SJCRH30 (cell line): Measurements from ENCODE around the gene PPP2R5E. TPM values are rescaled to one million over a fixed set of nuclear protein-coding genes. Genes with fewer than 3 reads are reported as not detected.
"Not testable (repeated sequence)": the region's sequence is repeated elsewhere in the genome, so short reads cannot be mapped to it uniquely, and the experiment has no call there.

Source experiments
- DNase-seq, 2 experiments: peaks; one replicate each; pipeline ENCODE4 v3.0.0-alpha.2; 2015 to 2020
- H3K27ac ChIP-seq: fragments of 250-450 bp; sonication (Bioruptor Pico); 2 replicates; pipeline ENCODE4 v1.5.1; 2020; ENCODE audit warnings: mild to moderate bottlenecking, moderate library complexity
- H3K27me3 ChIP-seq: fragments of 250-450 bp; sonication (Bioruptor Pico); 2 replicates; pipeline ENCODE4 v1.5.1; 2020; ENCODE audit warnings: mild to moderate bottlenecking, moderate library complexity
- H3K36me3 ChIP-seq: fragments of 250-450 bp; sonication (Bioruptor Pico); 2 replicates; pipeline ENCODE4 v1.5.1; 2020; ENCODE audit warnings: mild to moderate bottlenecking, moderate library complexity
- H3K4me1 ChIP-seq: fragments of 250-450 bp; sonication (Bioruptor Pico); 2 replicates; pipeline ENCODE4 v1.5.1; 2020; ENCODE audit warnings: mild to moderate bottlenecking, moderate library complexity
- H3K4me3 ChIP-seq: fragments of 250-450 bp; sonication (Bioruptor Pico); 2 replicates; pipeline ENCODE4 v1.5.1; 2020; ENCODE audit warnings: mild to moderate bottlenecking, moderate library complexity
- H3K9me3 ChIP-seq: fragments of 250-450 bp; sonication (Bioruptor Pico); replicated peaks from 2 replicates; pipeline ENCODE4 v1.5.1; 2020; ENCODE audit warnings: mild to moderate bottlenecking, moderate library complexity
- total RNA-seq: library from RNA; depleted of rRNA; stranded (reverse); fragments of >200 nt; shearing (Covaris generic); gene quantifications from 2 replicates; pipeline ENCODE4 v1.2.3, GENCODE V29; 2014

PPP2R5E gene
- total RNA-seq, 1 experiment from 2014 or later: 28.5 TPM

DNA sequence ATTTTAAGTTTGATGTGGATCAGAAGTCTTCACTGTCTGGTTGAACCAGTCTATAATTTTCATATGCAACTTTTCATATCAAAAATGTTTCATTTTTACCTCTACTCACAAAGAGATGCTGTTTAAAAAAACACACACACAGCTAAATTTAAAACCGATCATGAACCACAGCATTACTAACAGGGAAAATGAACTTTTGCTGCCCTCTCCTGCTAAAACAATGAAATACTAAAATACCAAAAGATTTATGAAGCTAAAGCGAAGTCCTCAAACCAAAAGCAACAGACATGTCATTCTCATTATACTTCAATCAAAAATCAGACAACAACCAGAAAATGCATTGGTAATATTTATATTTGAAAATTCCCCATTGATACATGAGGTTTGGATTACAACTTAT lies 171.6 kb downstream of the PPP2R5E start:
- H3K4me1 ChIP-seq, H3K4me3 ChIP-seq, H3K27me3 ChIP-seq, H3K9me3 ChIP-seq, DNase-seq, H3K27ac ChIP-seq, H3K36me3 ChIP-seq: not testable (repeated sequence)

DNA sequence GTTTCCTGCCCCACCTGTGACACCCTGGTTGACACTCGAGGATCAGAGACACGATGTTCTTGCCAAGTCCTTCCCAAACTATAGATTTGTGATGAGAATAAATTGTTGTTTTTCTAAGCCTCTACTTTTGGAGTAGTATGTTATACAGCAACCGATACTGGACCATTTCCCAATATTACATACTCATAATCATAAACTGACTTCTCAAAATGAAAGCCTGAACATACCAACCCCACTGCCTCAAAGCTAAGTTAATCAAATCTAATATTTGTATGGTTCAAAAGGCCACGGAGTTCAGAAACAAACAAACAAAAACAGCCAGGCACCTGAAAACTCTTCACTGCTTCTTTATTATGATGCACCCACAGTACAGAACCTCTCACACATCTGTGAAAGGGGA lies 172.1 kb downstream of the PPP2R5E start:
- DNase-seq: no peak
- Histone ChIP-seq H3K4me3 (no peak overlapping the region), H3K9me3 (no peaks in the 10 kb centered on the region), H3K4me1 (no peaks in the 10 kb centered on the region), H3K36me3 (0 out of 2 replicates have a peak, but pooled peaks cover 4% of the 10 kb centered on the region), H3K27ac (no peak overlapping the region), H3K27me3 (no peaks in the 10 kb centered on the region)

DNA sequence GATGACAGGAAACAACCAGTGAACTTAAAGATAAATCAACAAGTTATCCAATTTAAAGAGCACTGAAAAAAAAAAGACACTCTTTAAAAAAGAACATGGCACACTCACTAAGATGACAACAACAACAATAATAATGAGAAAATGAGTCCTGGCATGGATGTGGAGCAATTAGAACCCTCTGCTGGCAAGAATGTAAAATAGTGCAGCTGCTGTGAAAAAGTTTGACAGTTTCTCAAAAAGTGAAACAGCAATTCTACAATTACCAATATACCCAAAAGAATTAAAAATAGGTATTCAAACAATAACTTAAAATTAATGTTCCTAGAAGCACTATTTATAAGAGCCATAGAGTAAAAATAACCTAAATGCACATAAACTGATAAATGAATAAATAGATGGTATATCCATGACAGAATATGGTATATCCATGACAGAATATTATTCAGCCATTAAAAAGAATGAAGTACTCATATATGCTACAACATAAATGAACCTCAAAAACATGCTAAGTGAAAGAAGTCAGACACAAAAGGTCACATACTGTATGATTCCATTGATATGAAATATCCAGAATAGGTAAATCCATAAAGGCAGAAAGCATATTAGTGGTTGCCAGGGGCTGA lies 175.3 kb downstream of the PPP2R5E start:
- Histone ChIP-seq H3K4me1 (no peaks in the 10 kb centered on the region), H3K9me3 (no peaks in the 10 kb centered on the region; the same call in 1 of the 2 replicates), H3K27me3 (no peaks in the 10 kb centered on the region), H3K27ac (no peak overlapping the region), H3K4me3 (no peak overlapping the region), H3K36me3 (no peaks in the 10 kb centered on the region)
- DNase-seq: no peak

DNA sequence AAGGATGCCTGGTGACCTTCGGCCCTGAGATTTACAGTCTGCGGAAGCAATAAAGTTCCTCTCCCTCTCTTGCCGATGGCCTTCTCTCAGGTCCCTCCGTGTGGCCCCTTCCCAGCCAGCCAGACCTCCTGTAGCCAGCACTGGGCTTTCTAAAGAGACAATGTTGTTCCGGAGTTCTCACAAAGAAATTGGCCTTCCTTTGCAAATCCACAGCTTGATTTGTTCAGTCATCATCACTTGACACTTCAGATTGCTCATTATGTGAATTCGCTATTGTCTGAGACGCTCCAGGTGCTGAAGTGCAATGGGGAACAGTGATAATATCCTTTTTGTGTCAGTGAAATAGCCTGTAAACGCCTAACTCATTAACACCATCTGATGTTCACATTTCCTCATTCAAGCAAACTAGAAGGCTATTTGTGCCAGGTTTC lies 180.8 kb downstream of the PPP2R5E start:
- Histone ChIP-seq H3K4me3 (no peak overlapping the region), H3K27me3 (no peaks in the 10 kb centered on the region), H3K36me3 (no peaks in the 10 kb centered on the region), H3K9me3 (no peaks in the 10 kb centered on the region; the same call in 1 of the 2 replicates), H3K27ac (no peak overlapping the region), H3K4me1 (no peaks in the 10 kb centered on the region)
- DNase-seq: no peak

DNA sequence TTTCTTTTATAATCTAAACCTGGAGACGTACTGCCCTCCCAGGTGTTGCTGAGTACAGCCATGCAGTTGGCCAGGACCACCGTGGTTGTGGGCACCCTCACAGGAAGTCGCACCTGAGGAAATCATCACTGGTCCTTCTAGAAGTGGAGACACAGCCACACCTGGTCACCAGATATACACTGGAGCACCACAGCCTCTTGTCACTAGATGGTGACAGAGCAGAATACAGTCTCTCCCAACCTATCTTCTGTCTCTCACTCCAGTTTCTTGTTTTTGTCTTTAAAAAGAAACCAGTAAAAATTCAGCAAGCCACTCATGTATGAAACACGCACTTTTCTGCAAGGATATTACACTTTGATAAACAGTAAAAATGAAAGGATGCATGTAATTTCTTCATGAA lies 181.4 kb downstream of the PPP2R5E start:
- no peaks in the 10 kb centered on the region for H3K27me3 ChIP-seq
- no peaks in the 10 kb centered on the region for H3K36me3 ChIP-seq
- H3K27ac ChIP-seq: no peak overlapping the region
- no peaks in the 10 kb centered on the region; the same call in 1 of the 2 replicates for H3K9me3 ChIP-seq
- no peak for DNase-seq
- no peak overlapping the region for H3K4me3 ChIP-seq
- no peaks in the 10 kb centered on the region for H3K4me1 ChIP-seq

DNA sequence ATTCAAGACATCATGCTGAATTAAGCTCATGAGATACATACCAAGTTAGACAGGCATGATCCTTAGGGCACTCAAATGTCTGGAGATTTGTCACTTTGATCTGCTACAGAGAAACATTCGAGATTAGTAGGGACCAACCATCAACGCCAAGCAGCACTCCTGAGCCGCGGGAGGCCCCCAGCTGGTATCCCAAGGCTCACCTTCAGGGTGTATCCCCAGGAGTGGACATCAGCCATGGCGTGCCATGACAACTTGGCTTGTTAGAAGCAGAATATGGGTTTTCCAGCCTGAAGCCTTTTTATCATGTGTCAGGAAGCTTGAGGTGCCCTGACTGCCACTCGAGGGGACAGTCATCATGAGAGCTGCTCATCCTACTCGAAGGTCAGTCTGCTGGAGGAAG lies 185.3 kb downstream of the PPP2R5E start:
- Histone ChIP-seq H3K27me3 (no peaks in the 10 kb centered on the region), H3K9me3 (no peaks in the 10 kb centered on the region), H3K36me3 (no peaks in the 10 kb centered on the region), H3K4me1 (no peaks in the 10 kb centered on the region), H3K27ac (no peak overlapping the region), H3K4me3 (no peak overlapping the region)
- DNase-seq: no peak

DNA sequence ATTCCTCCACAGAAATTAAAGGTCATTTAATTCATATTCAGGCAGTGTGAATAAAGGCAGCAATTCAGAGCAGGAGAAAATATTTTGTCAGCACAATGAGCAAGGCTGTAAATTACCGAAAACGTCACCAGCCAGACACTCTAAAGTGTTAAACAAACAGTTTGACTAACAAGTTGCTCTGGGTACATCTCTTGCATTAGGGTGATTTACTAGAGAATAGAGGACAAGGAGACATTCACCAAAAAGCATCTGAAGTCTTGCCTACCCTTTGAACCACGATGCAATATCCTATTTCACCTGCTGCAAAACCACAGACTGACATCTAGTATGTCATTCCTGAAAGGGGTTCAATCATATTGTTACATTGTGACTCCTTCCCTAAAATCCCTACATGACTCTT lies 197.4 kb downstream of the PPP2R5E start:
- peaks cover 7% of the 10 kb centered on the region for H3K4me1 ChIP-seq

DNA sequence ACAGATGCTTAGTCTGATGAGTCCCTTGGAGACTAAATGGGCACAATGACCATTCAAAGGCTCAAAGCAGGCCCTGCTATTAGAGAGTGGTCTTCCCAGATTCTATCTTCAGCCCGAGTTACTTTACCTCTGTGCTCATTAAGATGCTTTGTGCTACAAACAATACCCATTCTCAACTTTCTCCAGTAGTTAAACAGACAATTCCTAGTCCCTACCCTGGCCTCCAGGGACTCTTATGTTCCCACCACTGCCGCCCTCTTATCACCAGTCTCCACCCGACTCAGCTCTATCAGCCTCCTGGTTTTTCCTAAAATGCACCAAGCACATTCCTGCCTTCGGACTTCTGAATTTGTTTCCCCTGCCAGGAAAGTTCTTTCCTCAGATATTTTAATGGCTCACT lies 198.8 kb downstream of the PPP2R5E start:
- Histone ChIP-seq H3K4me1 (peaks cover 7% of the 10 kb centered on the region), H3K27me3 (no peaks in the 10 kb centered on the region), H3K27ac (no peak overlapping the region), H3K36me3 (no peaks in the 10 kb centered on the region), H3K9me3 (no peaks in the 10 kb centered on the region), H3K4me3 (no peak overlapping the region)
- DNase-seq: no peak

More for the DNA sequence above, 197.4 kb downstream of the PPP2R5E start:
- H3K9me3 ChIP-seq: no peaks in the 10 kb centered on the region
- no peak overlapping the region for H3K27ac ChIP-seq
- DNase-seq: no peak
- H3K27me3 ChIP-seq: no peaks in the 10 kb centered on the region
- H3K4me3 ChIP-seq: no peak overlapping the region
- no peaks in the 10 kb centered on the region for H3K36me3 ChIP-seq

DNA sequence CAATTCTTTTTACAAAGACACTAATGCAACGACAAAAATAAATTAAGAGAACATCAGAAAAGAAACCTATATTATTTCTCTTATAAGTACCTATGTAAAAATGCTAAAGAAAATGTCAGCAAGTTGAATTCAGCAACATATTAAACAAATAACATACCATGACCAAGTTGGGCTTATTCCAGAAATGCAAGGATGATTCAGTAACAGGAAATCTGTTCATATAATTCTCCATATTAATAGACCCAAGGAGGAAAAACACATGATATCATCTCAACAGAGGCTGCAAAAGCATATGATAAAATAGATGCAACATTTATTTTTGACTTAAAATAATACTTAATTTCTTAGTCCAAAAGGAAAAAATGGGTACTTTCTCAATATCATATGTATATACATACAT lies 199.3 kb downstream of the PPP2R5E start:
- H3K27me3 ChIP-seq: no peaks in the 10 kb centered on the region
- no peaks in the 10 kb centered on the region for H3K9me3 ChIP-seq
- H3K27ac ChIP-seq: no peak overlapping the region
- peaks cover 7% of the 10 kb centered on the region for H3K4me1 ChIP-seq
- no peaks in the 10 kb centered on the region for H3K36me3 ChIP-seq
- no peak for DNase-seq
- no peak overlapping the region for H3K4me3 ChIP-seq

DNA sequence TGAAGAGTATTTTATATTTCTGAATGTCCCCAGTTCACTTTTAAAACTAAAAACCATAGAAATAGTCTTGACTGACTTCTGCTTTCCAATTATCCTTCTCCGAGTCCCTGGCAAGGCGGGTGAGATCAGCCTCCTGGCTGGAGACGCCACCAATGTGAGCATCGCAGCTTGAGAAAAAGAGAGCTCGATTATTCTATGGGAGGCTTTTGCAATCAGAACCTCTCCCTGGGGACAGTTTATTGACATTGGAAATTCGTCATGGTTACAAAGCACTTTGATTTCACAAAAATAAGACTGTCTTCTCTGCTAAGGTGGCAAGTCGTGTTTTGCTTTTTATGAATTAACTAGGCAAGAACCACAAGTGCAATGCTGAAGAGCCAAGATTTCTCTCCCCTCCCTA lies 200.8 kb downstream of the PPP2R5E start:
- Histone ChIP-seq H3K27me3 (no peaks in the 10 kb centered on the region), H3K27ac (no peak overlapping the region; the same call in 1 of the 2 replicates), H3K4me3 (no peak overlapping the region), H3K4me1 (peaks cover 7% of the 10 kb centered on the region), H3K9me3 (no peaks in the 10 kb centered on the region), H3K36me3 (no peaks in the 10 kb centered on the region)
- peak; percentile 16 to 53 for DNase-seq

DNA sequence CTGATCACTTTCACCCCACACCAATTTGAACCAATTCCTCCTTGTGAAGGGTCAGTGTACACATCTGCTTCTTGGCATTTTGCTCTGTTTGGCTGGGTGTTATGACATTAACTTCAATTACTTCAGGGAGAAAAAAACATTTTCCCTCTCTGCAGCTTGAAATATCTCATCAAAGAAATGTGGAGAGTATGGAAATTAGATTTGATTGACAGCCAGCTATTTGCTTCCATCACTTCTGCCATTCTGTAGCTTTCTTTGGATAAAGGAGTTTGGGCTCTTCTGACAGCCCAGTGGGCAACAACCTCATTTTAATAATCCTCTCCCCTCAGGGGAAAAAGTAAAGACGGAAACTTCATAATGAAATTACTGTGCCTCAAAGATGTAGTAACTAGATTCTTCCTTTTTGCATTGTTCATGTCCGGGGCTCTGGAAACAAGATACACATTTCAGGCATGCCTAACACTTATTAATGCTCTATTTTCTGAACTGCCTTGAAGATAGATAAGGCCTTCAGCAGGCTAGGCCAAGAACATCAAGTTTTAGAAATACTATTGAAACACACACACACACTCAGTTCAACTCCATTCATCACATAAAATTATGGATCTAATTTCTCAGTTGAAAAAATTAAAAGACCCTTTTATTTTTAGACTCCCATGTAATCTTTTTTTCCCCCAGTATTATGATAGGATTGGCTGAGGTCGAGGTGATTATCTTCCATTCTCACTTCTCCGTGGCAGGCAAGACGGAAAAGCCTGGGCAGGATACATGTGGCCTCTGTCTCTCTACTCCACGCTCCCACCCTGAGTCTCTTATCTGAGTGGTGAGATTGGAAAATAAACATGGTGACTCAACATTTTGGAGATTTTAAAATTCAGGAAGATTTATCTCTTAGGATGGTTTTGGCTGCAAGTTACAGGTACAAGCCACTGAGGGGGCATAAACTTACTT lies 214.1 kb downstream of the PPP2R5E start:
- H3K4me3 ChIP-seq: no peak overlapping the region
- no peak for DNase-seq
- no peaks in the 10 kb centered on the region for H3K36me3 ChIP-seq
- H3K27ac ChIP-seq: no peak overlapping the region
- no peaks in the 10 kb centered on the region for H3K9me3 ChIP-seq
- no peaks in the 10 kb centered on the region for H3K4me1 ChIP-seq
- H3K27me3 ChIP-seq: no peaks in the 10 kb centered on the region

DNA sequence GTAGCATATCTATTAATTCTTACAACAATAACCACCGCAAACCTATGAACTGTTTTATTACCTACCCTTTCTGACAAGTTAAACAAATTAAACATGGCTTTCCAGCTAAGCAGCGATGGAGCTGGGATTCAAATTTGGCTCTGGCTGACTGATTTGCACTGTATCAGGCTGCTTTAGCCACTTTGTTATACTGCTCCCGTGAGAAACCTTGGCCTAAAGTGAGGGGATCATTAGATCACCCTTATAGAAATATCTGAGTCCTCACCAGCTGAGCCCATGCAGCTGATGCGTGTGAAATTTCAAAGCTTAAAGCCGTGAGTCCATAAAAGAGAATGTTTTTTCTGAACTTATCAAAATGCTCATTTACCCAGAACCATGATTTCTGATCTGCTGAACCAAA lies 216.3 kb downstream of the PPP2R5E start:
- Histone ChIP-seq H3K27me3 (no peaks in the 10 kb centered on the region), H3K36me3 (no peaks in the 10 kb centered on the region), H3K9me3 (no peaks in the 10 kb centered on the region), H3K27ac (no peak overlapping the region), H3K4me3 (no peak overlapping the region), H3K4me1 (no peaks in the 10 kb centered on the region)
- no peak for DNase-seq

DNA sequence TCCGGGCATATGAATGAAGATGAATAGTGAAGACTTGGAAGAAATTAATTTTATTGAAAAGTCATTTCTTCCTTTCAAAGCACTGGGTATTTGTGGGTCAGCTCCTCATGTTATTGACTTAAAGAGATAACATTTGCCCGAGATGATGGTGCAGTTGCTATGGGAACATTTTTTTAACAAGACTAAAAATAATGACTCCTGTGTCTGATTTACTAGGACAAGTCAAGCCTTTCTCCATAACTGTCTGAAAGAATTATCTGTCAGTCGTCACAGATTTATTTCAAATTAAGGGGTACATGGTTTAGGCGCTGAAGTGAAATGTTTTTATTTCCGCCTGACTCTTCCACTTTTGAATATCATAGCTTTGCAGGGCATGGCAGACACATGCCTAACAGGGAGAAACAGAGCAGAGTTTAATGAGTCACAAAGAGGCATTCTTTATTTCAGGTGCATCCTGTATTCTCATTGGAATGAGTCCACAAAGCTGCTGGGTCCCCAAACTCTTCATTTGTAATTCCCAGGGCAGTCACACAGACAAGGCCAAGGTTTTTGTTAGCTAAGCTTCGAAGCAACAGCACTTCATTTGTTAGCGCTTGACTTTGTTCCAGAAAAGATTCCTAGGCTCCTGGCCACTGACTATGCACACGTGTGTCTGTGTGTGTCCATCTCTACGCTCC lies 220.1 kb downstream of the PPP2R5E start:
- Histone ChIP-seq H3K36me3 (no peaks in the 10 kb centered on the region), H3K4me3 (no peak overlapping the region), H3K27ac (no peak overlapping the region), H3K4me1 (no peaks in the 10 kb centered on the region), H3K27me3 (no peaks in the 10 kb centered on the region), H3K9me3 (no peaks in the 10 kb centered on the region)
- no peak for DNase-seq

DNA sequence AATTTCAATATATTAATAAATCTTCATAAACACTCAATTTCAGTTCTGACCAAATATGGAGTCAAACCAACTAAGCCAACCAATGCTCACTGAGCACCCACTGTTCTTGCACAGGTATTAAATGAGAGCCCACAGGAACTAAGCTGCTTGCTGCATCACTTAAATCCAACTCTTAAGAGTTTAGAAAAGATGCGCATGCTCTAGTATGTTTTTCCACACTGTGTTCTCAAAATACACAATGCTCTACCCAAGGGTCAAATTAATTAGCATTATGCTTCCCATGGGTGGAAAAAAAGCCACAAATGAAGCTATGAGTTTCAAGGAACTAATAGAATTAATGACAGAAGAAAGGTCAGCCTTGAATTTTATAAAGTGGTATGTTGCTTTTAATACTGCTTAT lies 220.7 kb downstream of the PPP2R5E start:
- no peak overlapping the region for H3K4me3 ChIP-seq
- no peaks in the 10 kb centered on the region for H3K36me3 ChIP-seq
- H3K9me3 ChIP-seq: no peaks in the 10 kb centered on the region
- no peak overlapping the region for H3K27ac ChIP-seq
- no peaks in the 10 kb centered on the region for H3K4me1 ChIP-seq
- no peak for DNase-seq
- H3K27me3 ChIP-seq: no peaks in the 10 kb centered on the region
